ENCODE results near the gene ERO1B.

The ERO1B gene

GRCh38 chr1:236308827-236309226, 27.1 kb upstream of the ERO1B start:
- peak overlapping the region; percentile 31 for H3K27ac ChIP-seq
- TF ChIP-seq CTCF (conservative IDR thresholded peaks at IDR 0.05) = no peak

- TF ChIP-seq CTCF (conservative IDR thresholded peaks at IDR 0.05) = no peak
- H3K27ac ChIP-seq = no peak overlapping the region
Measured at GRCh38 chr1:236307435-236307834, 25.7 kb upstream of the ERO1B start.

GRCh38 chr1:236304682-236305081, 22.9 kb upstream of the ERO1B start:
- no peak for TF ChIP-seq CTCF (conservative IDR thresholded peaks at IDR 0.05)
- no peak overlapping the region for H3K27ac ChIP-seq

GRCh38 chr1:236303675-236304074, 21.9 kb upstream of the ERO1B start:
- no peak for TF ChIP-seq CTCF (conservative IDR thresholded peaks at IDR 0.05)
- H3K27ac ChIP-seq = no peak overlapping the region

- H3K27ac ChIP-seq = no peak overlapping the region
- no peak for TF ChIP-seq CTCF (conservative IDR thresholded peaks at IDR 0.05)
Measured at GRCh38 chr1:236302941-236303340, 21.2 kb upstream of the ERO1B start.

GRCh38 chr1:236301958-236302335, 20.2 kb upstream of the ERO1B start:
- TF ChIP-seq CTCF (conservative IDR thresholded peaks at IDR 0.05) = no peak
- H3K27ac ChIP-seq = peak overlapping the region; percentile 14; the same call in 1 of the 2 replicates

- H3K27ac ChIP-seq = peak overlapping the region; percentile 14; the same call in 1 of the 2 replicates
- TF ChIP-seq CTCF (conservative IDR thresholded peaks at IDR 0.05) = no peak
Measured at GRCh38 chr1:236301080-236301957, 19.6 kb upstream of the ERO1B start.
